B cell (primary cell): ENCODE results near the gene TMC3.

Experiments
- CTCF ChIP-seq: fragments of 200-600 bp; IDR thresholded peaks from one replicate; pipeline ENCODE4 v1.8.0; 2022; ENCODE audit warnings: antibody characterized with exemption, mild to moderate bottlenecking
- EZH2 ChIP-seq: IDR thresholded peaks from 2 replicates; pipeline ENCODE4 v1.6.1; 2012; ENCODE audit warnings: borderline replicate concordance, low read depth, mild to moderate bottlenecking, moderate library complexity, low read length; ENCODE audit not compliant: insufficient read depth, poor library complexity, severe bottlenecking

GRCh38 chr15:81294516-81294880 is 79.5 kb downstream of the TMC3 start:
- TF ChIP-seq CTCF (no peak), EZH2 (no peak)
